RWPE2 (cell line): Measurements from ENCODE around the gene MINDY4B.
"Not testable (repeated sequence)": the region's sequence is repeated elsewhere in the genome, so short reads cannot be mapped to it uniquely, and the experiment has no call there.

Source experiments
- ATAC-seq: fragments of 200-7000 bp; cut with Tn5 transposase; 3 replicates; pipeline ENCODE4 v1.9.1; 2021; ENCODE audit warnings: low read depth
- DNase-seq: peaks from one replicate; pipeline ENCODE4 v3.0.0-alpha.2; 2020; ENCODE audit warnings: low spot score
- H3K27ac ChIP-seq: fragments of 450-650 bp; 2 replicates; pipeline ENCODE4 v1.5.1; 2017; ENCODE audit warnings: mild to moderate bottlenecking; ENCODE audit not compliant: poor library complexity, severe bottlenecking
- H3K27me3 ChIP-seq: fragments of 250-450 bp; sonication (Bioruptor Pico); 2 replicates; pipeline ENCODE4 v1.5.1; 2021; ENCODE audit warnings: mild to moderate bottlenecking, moderate library complexity; ENCODE audit not compliant: insufficient read depth, poor library complexity, severe bottlenecking
- H3K36me3 ChIP-seq: fragments of 250-450 bp; sonication (Bioruptor Pico); 2 replicates; pipeline ENCODE4 v1.5.1; 2020; ENCODE audit warnings: low read depth, mild to moderate bottlenecking, moderate library complexity
- H3K4me1 ChIP-seq: fragments of 250-450 bp; sonication (Bioruptor Pico); 2 replicates; pipeline ENCODE4 v1.5.1; 2021; ENCODE audit warnings: mild to moderate bottlenecking, moderate library complexity; ENCODE audit not compliant: insufficient read depth, poor library complexity, severe bottlenecking
- H3K4me3 ChIP-seq: fragments of 250-450 bp; sonication (Bioruptor Pico); 2 replicates; pipeline ENCODE4 v1.5.1; 2021; ENCODE audit warnings: mild to moderate bottlenecking, moderate library complexity; ENCODE audit not compliant: severe bottlenecking
- H3K9me3 ChIP-seq: fragments of 250-450 bp; sonication (Bioruptor Pico); 2 replicates; pipeline ENCODE4 v1.5.1; 2021; ENCODE audit warnings: mild to moderate bottlenecking, moderate library complexity; ENCODE audit not compliant: severe bottlenecking
- TF ChIP-seq, protein P1 (sequence below): fragments of 450-650 bp; IDR thresholded peaks from one replicate; pipeline ENCODE4 v1.5.1; 2017; ENCODE audit warnings: mild to moderate bottlenecking, moderate library complexity; ENCODE audit not compliant: poor library complexity, severe bottlenecking

MINDY4B gene

DNA sequence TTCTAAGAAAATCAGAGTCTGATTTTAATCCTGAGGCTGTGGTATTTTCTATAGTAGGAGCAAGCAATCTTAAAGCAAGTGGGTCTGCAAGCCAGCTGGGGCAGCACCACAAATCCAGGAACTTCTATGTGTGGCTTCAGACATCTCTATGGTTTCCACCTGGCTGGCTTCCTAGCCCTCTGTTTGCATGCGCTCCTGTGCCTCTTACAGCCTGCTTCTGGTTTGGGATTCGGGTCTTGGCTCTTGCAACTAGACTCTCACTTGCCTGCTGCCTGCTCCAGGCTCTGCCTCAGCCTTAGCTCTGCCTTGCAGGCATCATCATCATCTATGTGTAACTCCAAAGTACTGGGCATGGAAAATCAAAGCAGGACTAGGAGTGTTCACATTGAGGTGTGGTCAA, 43.4 kb downstream of the MINDY4B start:
- TF ChIP-seq, protein P1, sequence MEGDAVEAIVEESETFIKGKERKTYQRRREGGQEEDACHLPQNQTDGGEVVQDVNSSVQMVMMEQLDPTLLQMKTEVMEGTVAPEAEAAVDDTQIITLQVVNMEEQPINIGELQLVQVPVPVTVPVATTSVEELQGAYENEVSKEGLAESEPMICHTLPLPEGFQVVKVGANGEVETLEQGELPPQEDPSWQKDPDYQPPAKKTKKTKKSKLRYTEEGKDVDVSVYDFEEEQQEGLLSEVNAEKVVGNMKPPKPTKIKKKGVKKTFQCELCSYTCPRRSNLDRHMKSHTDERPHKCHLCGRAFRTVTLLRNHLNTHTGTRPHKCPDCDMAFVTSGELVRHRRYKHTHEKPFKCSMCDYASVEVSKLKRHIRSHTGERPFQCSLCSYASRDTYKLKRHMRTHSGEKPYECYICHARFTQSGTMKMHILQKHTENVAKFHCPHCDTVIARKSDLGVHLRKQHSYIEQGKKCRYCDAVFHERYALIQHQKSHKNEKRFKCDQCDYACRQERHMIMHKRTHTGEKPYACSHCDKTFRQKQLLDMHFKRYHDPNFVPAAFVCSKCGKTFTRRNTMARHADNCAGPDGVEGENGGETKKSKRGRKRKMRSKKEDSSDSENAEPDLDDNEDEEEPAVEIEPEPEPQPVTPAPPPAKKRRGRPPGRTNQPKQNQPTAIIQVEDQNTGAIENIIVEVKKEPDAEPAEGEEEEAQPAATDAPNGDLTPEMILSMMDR = no peak
- H3K27me3 ChIP-seq = no peaks in the 10 kb centered on the region
- no peak for ATAC-seq
- no peak overlapping the region for H3K4me3 ChIP-seq
- H3K4me1 ChIP-seq = no peaks in the 10 kb centered on the region
- no peaks in the 10 kb centered on the region for H3K9me3 ChIP-seq
- H3K36me3 ChIP-seq = no peaks in the 10 kb centered on the region
- no peak for DNase-seq
- H3K27ac ChIP-seq = no peak overlapping the region

DNA sequence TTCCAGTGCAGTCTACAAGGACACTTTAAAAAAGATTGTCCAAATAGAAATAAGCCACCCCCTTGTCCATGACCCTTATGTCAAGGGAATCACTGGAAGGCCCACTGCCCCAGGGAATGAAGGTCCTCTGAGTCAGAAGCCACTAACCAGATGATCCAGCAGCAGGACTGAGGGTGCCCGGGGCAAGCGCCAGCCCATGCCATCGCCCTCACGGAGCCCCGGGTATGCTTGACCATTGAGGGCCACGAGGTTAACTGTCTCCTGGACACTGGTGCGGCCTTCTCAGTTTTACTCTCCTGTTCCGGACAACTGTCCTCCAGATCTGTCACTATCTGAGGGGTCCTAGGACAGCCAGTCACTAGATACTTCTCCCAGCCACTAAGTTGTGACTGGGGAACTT, 47.3 kb downstream of the MINDY4B start:
- not testable (repeated sequence) for H3K4me1 ChIP-seq, H3K9me3 ChIP-seq, H3K4me3 ChIP-seq, H3K36me3 ChIP-seq, H3K27ac ChIP-seq, H3K27me3 ChIP-seq, ATAC-seq, DNase-seq

DNA sequence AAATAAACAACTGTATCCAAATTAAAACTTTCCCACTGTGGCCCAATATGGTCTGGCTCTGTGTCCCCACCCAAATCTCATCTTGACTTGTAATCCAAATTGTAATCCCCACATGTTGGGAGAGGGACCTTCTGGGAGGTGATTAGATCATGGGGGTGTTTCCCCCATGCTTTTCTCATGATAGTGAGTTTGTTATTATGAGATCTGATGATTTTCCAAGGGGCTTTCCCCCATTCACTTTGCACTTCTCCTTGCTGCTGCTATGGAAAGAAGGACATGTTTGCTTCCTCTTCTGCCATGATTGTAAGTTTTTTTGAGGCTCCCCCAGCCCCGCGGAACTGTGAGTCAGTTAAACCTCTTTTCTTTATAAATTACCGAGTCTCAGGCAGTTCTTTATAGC, 55.0 kb downstream of the MINDY4B start:
- Histone ChIP-seq H3K9me3 (no peaks in the 10 kb centered on the region), H3K27me3 (no peaks in the 10 kb centered on the region), H3K27ac (no peak overlapping the region), H3K4me1 (no peaks in the 10 kb centered on the region), H3K36me3 (no peaks in the 10 kb centered on the region), H3K4me3 (no peak overlapping the region)
- DNase-seq (no peak), ATAC-seq (no peak)
- TF ChIP-seq, protein P1 = no peak

DNA sequence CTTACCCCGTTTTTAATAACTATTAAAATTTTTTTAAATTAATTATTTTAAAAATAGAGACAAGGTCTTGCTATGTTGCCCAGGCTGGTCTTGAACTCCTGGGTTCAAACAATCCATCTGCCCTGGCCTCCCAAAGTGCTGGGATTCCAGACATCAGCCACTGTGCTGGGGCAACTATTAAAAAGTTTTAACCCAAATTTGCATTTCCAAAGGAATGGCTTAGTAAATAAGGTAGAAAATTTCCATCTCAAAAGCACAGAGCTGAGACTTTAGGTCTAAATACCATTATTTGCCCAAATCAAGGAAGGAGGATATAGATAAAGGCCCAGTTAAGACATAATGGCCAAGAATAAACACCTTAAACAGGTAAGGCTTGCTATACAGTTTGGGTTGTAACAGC, 56.4 kb downstream of the MINDY4B start:
- H3K27ac ChIP-seq = no peak overlapping the region
- H3K27me3 ChIP-seq = no peaks in the 10 kb centered on the region
- DNase-seq (no peak), ATAC-seq (no peak)
- no peak overlapping the region for H3K4me3 ChIP-seq
- H3K36me3 ChIP-seq = no peaks in the 10 kb centered on the region
- no peaks in the 10 kb centered on the region for H3K9me3 ChIP-seq
- H3K4me1 ChIP-seq = no peaks in the 10 kb centered on the region
- TF ChIP-seq, protein P1 = no peak

GRCh38 chr3:150847433-150847832, 57.8 kb downstream of the MINDY4B start:
- H3K4me1 ChIP-seq = no peaks in the 10 kb centered on the region
- H3K27me3 ChIP-seq = no peaks in the 10 kb centered on the region
- DNase-seq (no peak), ATAC-seq (no peak)
- no peaks in the 10 kb centered on the region for H3K36me3 ChIP-seq
- H3K27ac ChIP-seq = no peak overlapping the region
- no peak overlapping the region for H3K4me3 ChIP-seq
- H3K9me3 ChIP-seq = no peaks in the 10 kb centered on the region
- TF ChIP-seq, protein P1 = no peak
